A204.1 (cell line): ENCODE data around the gene SRSF12.
"Not testable (repeated sequence)": the region's sequence is repeated elsewhere in the genome, so short reads cannot be mapped to it uniquely, and the experiment has no call there.

Source experiments
- FAIRE-seq: peaks from 2 replicates; lab custom pipeline; 2012; peaks lifted over from hg19 to GRCh38; lab: Jason Lieb, UNC

SRSF12 gene

GRCh38 chr6:89128256-89128671, 10.4 kb upstream of the SRSF12 start:
- not testable (repeated sequence) for FAIRE-seq

- peak; percentile 92 for FAIRE-seq
Observed at GRCh38 chr6:89122625-89123024, 4.8 kb upstream of the SRSF12 start.

DNA sequence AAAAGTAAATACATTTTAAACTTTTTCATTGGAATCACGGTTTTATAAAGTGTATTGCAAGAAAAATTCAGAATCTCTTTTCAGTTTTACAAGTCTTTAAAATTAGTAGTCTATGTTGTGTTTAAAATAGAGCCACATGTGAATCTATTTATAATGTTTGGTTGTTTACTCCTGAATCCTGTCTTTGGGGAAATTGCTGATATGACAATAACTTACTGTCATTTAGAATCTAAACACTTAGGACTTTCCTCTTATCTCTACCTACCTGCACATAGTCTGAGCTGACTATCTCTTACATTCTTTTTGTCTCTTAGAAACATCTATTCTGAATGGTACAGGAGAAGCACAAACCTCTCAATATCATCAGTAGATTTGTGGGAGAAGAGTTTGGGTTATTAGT, 4.1 kb upstream of the SRSF12 start:
- FAIRE-seq: no peak

- FAIRE-seq: no peak
Observed at GRCh38 chr6:89120371-89120770, 2.5 kb upstream of the SRSF12 start.

DNA sequence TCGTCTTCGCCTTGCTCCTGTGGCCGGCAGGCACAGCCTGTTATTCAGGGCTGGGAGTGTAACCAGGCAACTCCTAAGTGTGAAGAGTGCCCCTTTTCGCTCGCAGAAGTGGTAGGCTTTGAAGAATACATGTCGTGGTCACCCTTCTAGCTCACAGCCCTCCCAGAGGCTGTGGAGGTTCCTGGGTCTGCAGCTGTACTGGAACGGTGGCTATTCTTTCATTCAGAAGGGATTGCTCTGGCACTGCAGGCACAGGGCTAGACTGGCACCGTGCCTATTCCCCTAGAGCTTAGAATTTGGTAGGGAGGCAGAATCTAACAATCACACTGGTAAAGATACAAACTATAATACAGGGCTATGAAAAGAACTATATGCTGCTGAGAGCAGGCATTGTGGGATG, 1.1 kb upstream of the SRSF12 start:
- no peak for FAIRE-seq

- no peak for FAIRE-seq
Observed at GRCh38 chr6:89116702-89117101, 1.2 kb downstream of the SRSF12 start.

- FAIRE-seq: no peak
Observed at GRCh38 chr6:89111933-89112332, 5.9 kb downstream of the SRSF12 start.

- no peak for FAIRE-seq
Observed at GRCh38 chr6:89110284-89110683, 7.6 kb downstream of the SRSF12 start.

- no peak for FAIRE-seq
Observed at GRCh38 chr6:89100114-89100513, 17.8 kb downstream of the SRSF12 start.

GRCh38 chr6:89098461-89098860, 19.4 kb downstream of the SRSF12 start:
- no peak for FAIRE-seq

DNA sequence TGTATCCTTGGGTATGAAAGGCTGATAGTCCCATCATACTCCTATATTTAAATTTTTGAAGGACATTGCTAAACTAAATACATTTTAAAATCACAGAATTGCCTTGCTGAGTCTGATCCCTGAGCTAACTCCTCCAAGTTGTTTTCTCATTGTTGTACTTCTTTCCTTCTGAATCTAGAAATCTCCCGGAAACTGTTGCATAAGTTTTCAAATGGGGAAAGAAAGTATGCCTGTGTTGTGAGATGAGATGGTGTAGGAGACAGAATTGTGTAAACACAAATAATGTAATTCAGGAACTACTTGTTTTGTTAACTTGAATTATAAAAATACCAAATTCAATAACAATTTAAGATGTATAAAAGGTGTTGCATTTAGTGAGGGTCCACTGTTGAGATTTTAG, 30.0 kb downstream of the SRSF12 start:
- FAIRE-seq: no peak

GRCh38 chr6:89085409-89086205, 32.3 kb downstream of the SRSF12 start:
- FAIRE-seq: no peak

DNA sequence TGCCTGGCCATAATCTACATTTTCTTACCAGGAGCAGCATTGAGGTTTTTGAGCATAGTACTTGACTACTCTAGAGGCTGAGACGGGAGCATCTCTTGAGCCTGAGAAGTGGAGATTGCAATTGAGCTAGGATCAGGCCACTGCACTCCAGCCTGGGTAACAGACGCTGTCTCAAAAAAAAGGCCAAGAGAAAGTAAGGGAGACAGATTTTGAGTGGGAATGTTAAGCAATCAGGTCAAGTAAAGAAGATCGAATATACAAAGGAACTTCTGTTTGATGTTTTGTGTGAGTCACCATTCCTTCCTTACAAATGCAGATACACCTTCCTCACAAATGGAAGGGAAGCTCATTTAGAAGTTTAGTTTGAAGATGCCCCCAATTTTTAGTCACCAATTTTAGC, 32.9 kb downstream of the SRSF12 start:
- FAIRE-seq: no peak

DNA sequence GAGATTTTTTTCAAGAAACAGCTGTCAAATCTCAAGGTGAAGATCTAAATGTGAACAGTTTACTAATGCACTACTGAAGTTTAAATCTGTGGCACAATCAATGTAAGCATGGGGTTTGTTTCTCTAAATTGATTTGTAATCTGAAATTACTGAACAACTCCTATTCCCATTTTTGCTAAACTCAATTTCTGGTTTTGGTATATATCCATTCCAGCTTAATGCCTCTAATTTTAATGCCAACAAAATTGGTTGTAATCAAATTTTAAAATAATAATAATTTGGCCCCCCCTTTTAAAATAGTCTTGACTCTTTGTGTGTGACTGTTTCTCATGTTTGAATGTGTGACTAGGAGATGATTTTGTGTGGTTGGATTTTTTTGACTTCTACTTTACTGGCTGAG, 33.3 kb downstream of the SRSF12 start:
- FAIRE-seq: no peak

GRCh38 chr6:89082486-89082891, 35.4 kb downstream of the SRSF12 start:
- no peak for FAIRE-seq

GRCh38 chr6:89081423-89082322, 36.2 kb downstream of the SRSF12 start:
- no peak for FAIRE-seq

DNA sequence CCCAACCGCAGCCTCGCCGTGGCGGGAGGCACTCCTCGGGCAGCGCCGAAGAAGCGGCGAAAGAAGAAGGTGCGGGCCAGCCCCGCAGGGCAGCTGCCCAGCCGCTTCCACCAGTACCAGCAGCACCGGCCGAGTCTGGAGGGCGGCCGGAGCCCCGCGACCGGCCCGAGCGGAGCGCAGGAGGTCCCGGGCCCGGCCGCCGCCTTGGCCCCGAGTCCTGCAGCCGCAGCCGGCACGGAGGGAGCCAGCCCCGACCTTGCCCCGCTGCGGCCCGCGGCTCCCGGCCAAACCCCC, 36.8 kb downstream of the SRSF12 start:
- no peak for FAIRE-seq

DNA sequence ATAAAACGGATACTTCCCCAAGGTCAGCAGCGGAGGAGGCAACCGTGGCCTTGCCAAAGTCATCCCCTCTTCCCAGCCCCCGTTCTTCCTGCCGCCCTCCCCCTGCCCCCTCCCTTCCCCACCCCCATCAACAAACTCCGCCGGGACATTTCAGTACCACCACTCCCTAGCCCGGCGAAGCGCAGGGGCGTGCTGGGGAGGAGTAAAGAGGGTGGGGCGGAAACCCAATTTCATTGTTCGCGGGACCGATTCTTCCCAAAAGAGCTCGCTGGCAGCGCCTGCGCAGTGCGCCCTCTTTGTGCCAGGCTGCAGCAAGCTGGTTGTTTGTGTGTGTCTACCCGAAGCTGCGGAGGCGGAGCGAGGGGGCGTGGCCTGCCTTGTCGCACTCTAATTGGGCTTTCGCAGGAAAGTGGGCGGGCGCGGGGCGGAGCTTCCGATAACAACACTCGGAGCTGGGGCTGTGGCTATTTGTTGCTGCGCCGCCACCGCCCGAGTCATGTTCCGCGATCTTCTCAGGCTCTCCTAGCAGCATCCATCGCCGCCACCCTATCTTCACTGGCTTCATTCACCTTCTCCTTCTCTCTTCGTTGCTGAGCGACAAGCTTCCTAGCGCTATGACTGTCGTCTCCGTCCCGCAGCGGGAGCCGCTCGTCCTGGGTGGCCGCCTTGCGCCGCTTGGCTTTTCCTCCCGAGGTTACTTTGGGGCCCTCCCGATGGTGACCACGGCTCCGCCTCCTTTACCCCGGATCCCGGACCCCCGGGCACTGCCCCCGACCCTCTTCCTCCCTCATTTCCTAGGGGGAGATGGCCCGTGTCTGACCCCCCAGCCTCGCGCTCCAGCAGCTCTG, 37.4 kb downstream of the SRSF12 start, which contains the start of gene PNRC1:
Gene PNRC1, plus strand, starts transcription at position 471 of the 848 bp plus-strand sequence. Its CDS starts 144 bp downstream, at position 615.
- peak; percentile 96 for FAIRE-seq

DNA sequence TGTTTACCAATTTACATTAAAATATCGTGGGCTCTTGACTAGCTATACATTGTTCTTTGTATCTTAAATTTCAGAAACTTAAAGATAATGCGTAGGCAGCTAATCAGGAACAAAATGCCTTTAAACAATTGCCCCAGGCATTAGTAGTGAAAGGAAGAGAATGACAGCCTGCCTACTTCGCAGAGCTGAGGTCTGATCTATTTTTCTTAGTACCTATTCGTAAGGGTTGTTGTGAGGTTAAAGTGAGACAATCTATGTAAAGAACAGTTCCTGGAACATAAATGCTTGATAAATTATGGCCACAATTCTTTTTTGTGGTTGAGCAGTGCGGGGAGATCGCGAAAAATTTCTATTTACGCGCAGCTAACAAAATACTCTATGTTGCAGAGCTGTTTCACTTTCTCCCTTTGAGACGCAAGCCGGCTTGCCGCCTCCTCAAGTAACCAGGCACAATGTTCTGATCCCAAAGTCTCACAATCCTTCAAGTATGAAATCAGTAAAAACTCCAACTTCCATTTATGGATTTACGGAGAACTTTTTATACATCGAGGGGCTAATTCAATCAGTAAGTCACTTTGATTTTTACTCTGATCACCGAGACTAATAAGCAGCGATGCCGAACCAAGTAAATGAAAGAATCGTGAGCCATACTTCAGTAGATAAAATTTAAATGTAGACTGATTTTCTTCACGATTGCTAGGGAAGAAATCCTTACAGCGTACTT, 38.2 kb downstream of the SRSF12 start:
- FAIRE-seq: no peak

DNA sequence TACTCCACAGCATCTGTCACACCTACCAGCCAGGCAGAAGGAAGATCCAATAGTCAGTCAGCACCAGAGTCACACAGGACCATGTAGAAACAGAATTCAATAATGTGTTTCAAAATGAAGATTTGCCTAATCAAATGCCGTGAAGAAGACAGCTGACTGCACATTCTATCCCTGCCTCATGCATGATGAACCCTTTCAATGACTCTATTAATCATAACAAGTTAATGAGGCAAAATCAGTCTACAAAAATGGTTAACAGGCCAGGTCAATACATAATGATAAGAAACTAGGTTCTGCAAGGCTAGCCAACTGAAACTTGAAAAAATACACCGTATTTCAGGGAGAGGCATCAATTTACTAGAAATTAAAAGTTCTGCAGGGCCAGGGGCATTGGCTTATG, 44.0 kb downstream of the SRSF12 start:
- FAIRE-seq: no peak

- no peak for FAIRE-seq
Observed at GRCh38 chr6:89073014-89073620, 44.8 kb downstream of the SRSF12 start.
